ENCODE results near the gene ATP8B1. TPM values are rescaled to one million over a fixed set of nuclear protein-coding genes. Genes with fewer than 3 reads are reported as not detected.

Gene ATP8B1
- total and polyA plus RNA-seq, 7 donors = 8.1 to 94.1 (median 18.0) TPM

GRCh38 chr18:57819671-57820460 is 16.8 kb upstream of the ATP8B1 start:
- Histone ChIP-seq H3K27me3 (no peaks in the 10 kb centered on the region), H3K36me3 (no peaks in the 10 kb centered on the region), H3K4me1 (peaks cover 0 to 22% (median 14%) of the 10 kb centered on the region in 4 donors), H3K27ac (peak overlapping the region in 3 of 4 donors; percentile 12 to 59 (median 56)), H3K9me3 (no peaks in the 10 kb centered on the region), H3K4me3 (no peak overlapping the region)
- intact Hi-C loops (cut with DNase I) = no loop called here
- TF ChIP-seq POLR2A (IDR thresholded peaks at IDR 0.05) (no peak), POLR2AphosphoS5 (IDR thresholded peaks at IDR 0.05) (peak in 2 of 4 donors; percentile 8 to 64)
- no peak for DNase-seq
- WGBS, 2 donors = 14 to 42% methylated on average over 10 of the region's 10 CpGs

DNA sequence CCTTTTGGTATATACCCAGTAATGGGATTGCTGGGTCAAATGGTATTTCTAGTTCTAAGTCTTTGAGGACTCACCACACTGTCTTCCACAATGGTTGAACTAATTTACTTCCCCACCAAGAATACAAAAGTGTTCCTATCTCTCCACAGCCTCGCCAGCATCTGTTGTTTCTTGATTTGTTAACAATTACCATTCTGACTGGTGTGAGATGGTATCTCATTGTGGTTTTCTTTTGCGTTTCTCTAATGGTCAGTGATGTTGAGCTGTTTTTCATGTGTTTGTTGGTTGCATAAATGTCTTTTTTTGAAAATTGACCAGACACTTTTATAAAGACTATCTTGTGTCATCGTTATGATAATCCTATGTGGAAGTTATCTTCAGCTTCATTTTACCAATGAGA is 16.0 kb upstream of the ATP8B1 start:
- no peaks in the 10 kb centered on the region for H3K36me3 ChIP-seq
- H3K4me3 ChIP-seq = no peak overlapping the region
- no peaks in the 10 kb centered on the region for H3K9me3 ChIP-seq
- intact Hi-C loops (cut with DNase I) = no loop called here
- TF ChIP-seq EP300 (IDR thresholded peaks at IDR 0.05) (no peak), POLR2A (IDR thresholded peaks at IDR 0.05) (no peak), POLR2AphosphoS5 (IDR thresholded peaks at IDR 0.05) (no peak)
- TF ChIP-seq, protein P1, sequence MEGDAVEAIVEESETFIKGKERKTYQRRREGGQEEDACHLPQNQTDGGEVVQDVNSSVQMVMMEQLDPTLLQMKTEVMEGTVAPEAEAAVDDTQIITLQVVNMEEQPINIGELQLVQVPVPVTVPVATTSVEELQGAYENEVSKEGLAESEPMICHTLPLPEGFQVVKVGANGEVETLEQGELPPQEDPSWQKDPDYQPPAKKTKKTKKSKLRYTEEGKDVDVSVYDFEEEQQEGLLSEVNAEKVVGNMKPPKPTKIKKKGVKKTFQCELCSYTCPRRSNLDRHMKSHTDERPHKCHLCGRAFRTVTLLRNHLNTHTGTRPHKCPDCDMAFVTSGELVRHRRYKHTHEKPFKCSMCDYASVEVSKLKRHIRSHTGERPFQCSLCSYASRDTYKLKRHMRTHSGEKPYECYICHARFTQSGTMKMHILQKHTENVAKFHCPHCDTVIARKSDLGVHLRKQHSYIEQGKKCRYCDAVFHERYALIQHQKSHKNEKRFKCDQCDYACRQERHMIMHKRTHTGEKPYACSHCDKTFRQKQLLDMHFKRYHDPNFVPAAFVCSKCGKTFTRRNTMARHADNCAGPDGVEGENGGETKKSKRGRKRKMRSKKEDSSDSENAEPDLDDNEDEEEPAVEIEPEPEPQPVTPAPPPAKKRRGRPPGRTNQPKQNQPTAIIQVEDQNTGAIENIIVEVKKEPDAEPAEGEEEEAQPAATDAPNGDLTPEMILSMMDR (IDR thresholded peaks at IDR 0.05) = no peak
- DNase-seq = no peak
- H3K27me3 ChIP-seq = no peaks in the 10 kb centered on the region
- WGBS, 2 donors = 88 to 89% methylated on average over 3 of the region's 3 CpGs
- H3K4me1 ChIP-seq = peaks cover 0 to 22% (median 14%) of the 10 kb centered on the region in 4 donors
- H3K27ac ChIP-seq = peak overlapping the region in 3 of 4 donors; percentile 12 to 59 (median 56)

DNA sequence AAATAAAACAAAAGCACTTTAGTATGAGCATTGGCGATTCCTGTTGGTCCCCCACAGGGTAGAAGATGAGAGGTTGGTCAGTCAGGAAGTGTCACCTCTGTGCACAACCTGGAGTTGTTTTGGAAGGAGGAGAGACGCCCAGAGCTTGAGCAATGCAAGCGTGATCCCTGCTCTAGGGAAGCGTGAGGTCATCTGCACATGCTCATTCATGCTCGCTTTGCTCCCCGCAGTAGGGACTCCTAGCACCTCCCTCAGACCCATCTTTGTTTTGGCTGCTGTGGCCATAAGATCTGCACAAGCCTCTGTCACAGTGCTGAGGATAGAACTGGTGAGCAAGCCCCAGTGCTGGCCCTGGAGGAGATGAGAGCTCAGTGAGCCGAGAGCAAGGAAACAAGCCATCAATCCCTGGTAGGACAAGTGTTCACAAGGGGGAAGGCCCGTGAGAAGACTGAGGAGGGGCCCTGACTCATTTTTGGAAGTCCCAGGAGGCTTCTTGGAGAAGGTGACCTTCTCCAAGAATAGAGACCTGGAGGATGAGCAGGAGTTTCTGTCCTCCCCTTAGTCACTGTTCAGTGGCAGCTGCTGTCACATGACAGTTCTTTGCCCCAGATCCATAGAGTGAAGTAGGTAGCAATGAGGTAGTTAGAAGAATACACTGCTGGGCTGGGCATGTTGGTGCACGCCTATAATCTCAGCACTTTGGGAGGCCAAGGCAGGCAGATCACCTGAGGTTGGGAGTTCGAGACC is 13.3 kb upstream of the ATP8B1 start:
- no peak for DNase-seq
- TF ChIP-seq POLR2A (IDR thresholded peaks at IDR 0.05) (no peak), POLR2AphosphoS5 (IDR thresholded peaks at IDR 0.05) (no peak), EP300 (IDR thresholded peaks at IDR 0.05) (no peak)
- TF ChIP-seq, protein P1 (IDR thresholded peaks at IDR 0.05) = no peak
- intact Hi-C loops (cut with DNase I) = no loop called here
- H3K9me3 ChIP-seq = peaks cover 0 to 5% (median 0%) of the 10 kb centered on the region in 4 donors
- no peak overlapping the region for H3K27ac ChIP-seq
- no peaks in the 10 kb centered on the region for H3K27me3 ChIP-seq
- no peaks in the 10 kb centered on the region for H3K36me3 ChIP-seq
- 82 to 93% methylated on average over 10 of the region's 10 CpGs for WGBS, 2 donors
- H3K4me3 ChIP-seq = no peak overlapping the region
- H3K4me1 ChIP-seq = peaks cover 0 to 22% (median 19%) of the 10 kb centered on the region in 4 donors

- H3K9me3 ChIP-seq = peaks cover 0 to 5% (median 0%) of the 10 kb centered on the region in 4 donors
- WGBS, 2 donors = 94 to 96% methylated on average over 2 of the region's 2 CpGs
- intact Hi-C loops (cut with DNase I) = no loop called here
- no peaks in the 10 kb centered on the region for H3K27me3 ChIP-seq
- DNase-seq = no peak
- no peak overlapping the region for H3K27ac ChIP-seq
- peaks cover 0 to 13% (median 9%) of the 10 kb centered on the region in 4 donors for H3K4me1 ChIP-seq
- no peak overlapping the region for H3K4me3 ChIP-seq
- H3K36me3 ChIP-seq = no peaks in the 10 kb centered on the region
- TF ChIP-seq, protein P1 (IDR thresholded peaks at IDR 0.05) = no peak
- no peak for TF ChIP-seq EP300 (IDR thresholded peaks at IDR 0.05)
- TF ChIP-seq POLR2AphosphoS5 (IDR thresholded peaks at IDR 0.05) = no peak
- TF ChIP-seq POLR2A (IDR thresholded peaks at IDR 0.05) = no peak
These were observed 11.4 kb upstream of the ATP8B1 start for GRCh38 chr18:57814555-57814954.

- intact Hi-C loops (cut with DNase I) = no loop called here
- H3K27ac ChIP-seq = peak overlapping the region in 2 of 4 donors; percentile 54 to 60
These were observed 10.1 kb upstream of the ATP8B1 start for GRCh38 chr18:57813245-57813644.

More at GRCh38 chr18:57813245-57813644, 10.1 kb upstream of the ATP8B1 start:
- DNase-seq = no peak
- Histone ChIP-seq H3K4me1 (peaks cover 0 to 22% (median 12%) of the 10 kb centered on the region in 4 donors), H3K36me3 (no peaks in the 10 kb centered on the region), H3K27me3 (no peaks in the 10 kb centered on the region), H3K4me3 (no peak overlapping the region), H3K9me3 (peaks cover 0 to 5% (median 0%) of the 10 kb centered on the region in 4 donors)
- no peak for TF ChIP-seq POLR2A (IDR thresholded peaks at IDR 0.05)
- peak in 1 of 4 donors; percentile 11 for TF ChIP-seq POLR2AphosphoS5 (IDR thresholded peaks at IDR 0.05)
